ENCODE measurements around the gene MACROD1. TPM values are rescaled to one million over a fixed set of nuclear protein-coding genes. Genes with fewer than 3 reads are reported as not detected.

MACROD1 gene
- total and polyA plus RNA-seq, 2 of the 13 experiments (the other 11 are each of a cell fraction or from before 2014, with no cell fraction given) = 23.1 to 34.5 TPM

- TF ChIP-seq AKAP8 (CRISPR knock-in tag; IDR thresholded peaks at IDR 0.05) (0 out of 2 replicates have a peak, but pooled peaks have one; percentile 62), ZSCAN21 (CRISPR knock-in tag; IDR thresholded peaks at IDR 0.05; ENCODE audit: borderline replicate concordance) (peak; percentile 87; the same call in 1 of the 2 replicates), ZNF547 (CRISPR knock-in tag; IDR thresholded peaks at IDR 0.05) (peak; percentile 99), HMGXB3 (CRISPR knock-in tag; IDR thresholded peaks at IDR 0.05; ENCODE audit: borderline replicate concordance) (peak; percentile 70), ZNF576 (CRISPR knock-in tag; IDR thresholded peaks at IDR 0.05) (no peak), CENPT (CRISPR knock-in tag; IDR thresholded peaks at IDR 0.05; ENCODE audit: low read depth) (peak; percentile 88; the same call in 1 of the 2 replicates), ZNF280B (CRISPR knock-in tag; IDR thresholded peaks at IDR 0.05; ENCODE audit: borderline replicate concordance) (peak; percentile 95), YEATS2 (CRISPR knock-in tag; IDR thresholded peaks at IDR 0.05; ENCODE audit: borderline replicate concordance) (peak; percentile 59; the same call in 1 of the 2 replicates), RFX3 (CRISPR knock-in tag; IDR thresholded peaks at IDR 0.05) (no peak), NFKB2 (CRISPR knock-in tag; IDR thresholded peaks at IDR 0.05; ENCODE audit: borderline replicate concordance) (peak; percentile 99; the same call in 1 of the 2 replicates), ZFP1 (CRISPR knock-in tag; IDR thresholded peaks at IDR 0.05) (0 out of 2 replicates have a peak, but pooled peaks have one; percentile 34), NR2C2 (CRISPR knock-in tag; IDR thresholded peaks at IDR 0.05; ENCODE audit: borderline replicate concordance) (peak; percentile 63; the same call in 1 of the 2 replicates), KDM6A (CRISPR knock-in tag; IDR thresholded peaks at IDR 0.05; ENCODE audit: low read depth) (no peak), ZNF280D (CRISPR knock-in tag; IDR thresholded peaks at IDR 0.05) (peak; percentile 72; the same call in 1 of the 2 replicates), CHD4 (IDR thresholded peaks at IDR 0.05; ENCODE audit: borderline replicate concordance, low read length) (no peak)
- TF ChIP-seq, protein P1, sequence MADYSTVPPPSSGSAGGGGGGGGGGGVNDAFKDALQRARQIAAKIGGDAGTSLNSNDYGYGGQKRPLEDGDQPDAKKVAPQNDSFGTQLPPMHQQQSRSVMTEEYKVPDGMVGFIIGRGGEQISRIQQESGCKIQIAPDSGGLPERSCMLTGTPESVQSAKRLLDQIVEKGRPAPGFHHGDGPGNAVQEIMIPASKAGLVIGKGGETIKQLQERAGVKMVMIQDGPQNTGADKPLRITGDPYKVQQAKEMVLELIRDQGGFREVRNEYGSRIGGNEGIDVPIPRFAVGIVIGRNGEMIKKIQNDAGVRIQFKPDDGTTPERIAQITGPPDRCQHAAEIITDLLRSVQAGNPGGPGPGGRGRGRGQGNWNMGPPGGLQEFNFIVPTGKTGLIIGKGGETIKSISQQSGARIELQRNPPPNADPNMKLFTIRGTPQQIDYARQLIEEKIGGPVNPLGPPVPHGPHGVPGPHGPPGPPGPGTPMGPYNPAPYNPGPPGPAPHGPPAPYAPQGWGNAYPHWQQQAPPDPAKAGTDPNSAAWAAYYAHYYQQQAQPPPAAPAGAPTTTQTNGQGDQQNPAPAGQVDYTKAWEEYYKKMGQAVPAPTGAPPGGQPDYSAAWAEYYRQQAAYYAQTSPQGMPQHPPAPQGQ (CRISPR knock-in tag; IDR thresholded peaks at IDR 0.05; ENCODE audit: borderline replicate concordance) = 0 out of 2 replicates have a peak, but pooled peaks have one; percentile 79
- TF ChIP-seq, protein P2, sequence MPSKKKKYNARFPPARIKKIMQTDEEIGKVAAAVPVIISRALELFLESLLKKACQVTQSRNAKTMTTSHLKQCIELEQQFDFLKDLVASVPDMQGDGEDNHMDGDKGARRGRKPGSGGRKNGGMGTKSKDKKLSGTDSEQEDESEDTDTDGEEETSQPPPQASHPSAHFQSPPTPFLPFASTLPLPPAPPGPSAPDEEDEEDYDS (CRISPR knock-in tag; IDR thresholded peaks at IDR 0.05) = no peak
Measured at GRCh38 chr11:64185175-64185692, 19.3 kb upstream of the MACROD1 start (continued).

All from HepG2 (cell line).